ENCODE measurements around the gene VPS72.
"Not testable (repeated sequence)": the region's sequence is repeated elsewhere in the genome, so short reads cannot be mapped to it uniquely, and the experiment has no call there.

VPS72 gene

DNA sequence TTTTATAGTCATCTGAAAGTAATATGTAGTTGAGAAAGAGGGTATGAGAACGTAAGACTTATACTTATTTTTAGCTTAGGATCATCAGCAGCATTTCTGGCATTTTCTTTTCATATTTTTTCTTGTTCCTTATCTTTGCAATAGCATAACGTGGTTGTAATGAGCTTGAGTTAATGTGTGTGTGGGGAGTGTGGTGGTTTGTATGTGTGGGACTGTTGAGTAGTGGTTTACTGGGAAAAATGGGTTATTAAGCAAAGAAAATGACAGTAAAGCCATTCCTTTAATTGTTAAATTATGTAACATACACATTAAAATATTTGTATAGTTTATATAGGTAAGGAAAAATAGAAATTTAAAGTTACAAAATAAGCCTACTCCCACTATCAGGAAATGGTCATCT is 23.6 kb upstream of the VPS72 start:
- no peak for DNase-seq (ENCODE audit: low read depth)
- no peak overlapping the region for H3K4me3 ChIP-seq (ENCODE audit: low read depth, low read length)
- TF ChIP-seq, protein P1, sequence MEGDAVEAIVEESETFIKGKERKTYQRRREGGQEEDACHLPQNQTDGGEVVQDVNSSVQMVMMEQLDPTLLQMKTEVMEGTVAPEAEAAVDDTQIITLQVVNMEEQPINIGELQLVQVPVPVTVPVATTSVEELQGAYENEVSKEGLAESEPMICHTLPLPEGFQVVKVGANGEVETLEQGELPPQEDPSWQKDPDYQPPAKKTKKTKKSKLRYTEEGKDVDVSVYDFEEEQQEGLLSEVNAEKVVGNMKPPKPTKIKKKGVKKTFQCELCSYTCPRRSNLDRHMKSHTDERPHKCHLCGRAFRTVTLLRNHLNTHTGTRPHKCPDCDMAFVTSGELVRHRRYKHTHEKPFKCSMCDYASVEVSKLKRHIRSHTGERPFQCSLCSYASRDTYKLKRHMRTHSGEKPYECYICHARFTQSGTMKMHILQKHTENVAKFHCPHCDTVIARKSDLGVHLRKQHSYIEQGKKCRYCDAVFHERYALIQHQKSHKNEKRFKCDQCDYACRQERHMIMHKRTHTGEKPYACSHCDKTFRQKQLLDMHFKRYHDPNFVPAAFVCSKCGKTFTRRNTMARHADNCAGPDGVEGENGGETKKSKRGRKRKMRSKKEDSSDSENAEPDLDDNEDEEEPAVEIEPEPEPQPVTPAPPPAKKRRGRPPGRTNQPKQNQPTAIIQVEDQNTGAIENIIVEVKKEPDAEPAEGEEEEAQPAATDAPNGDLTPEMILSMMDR (IDR thresholded peaks at IDR 0.05; ENCODE audit: control insufficient read depth, extremely low read depth, insufficient read depth) = no peak

DNA sequence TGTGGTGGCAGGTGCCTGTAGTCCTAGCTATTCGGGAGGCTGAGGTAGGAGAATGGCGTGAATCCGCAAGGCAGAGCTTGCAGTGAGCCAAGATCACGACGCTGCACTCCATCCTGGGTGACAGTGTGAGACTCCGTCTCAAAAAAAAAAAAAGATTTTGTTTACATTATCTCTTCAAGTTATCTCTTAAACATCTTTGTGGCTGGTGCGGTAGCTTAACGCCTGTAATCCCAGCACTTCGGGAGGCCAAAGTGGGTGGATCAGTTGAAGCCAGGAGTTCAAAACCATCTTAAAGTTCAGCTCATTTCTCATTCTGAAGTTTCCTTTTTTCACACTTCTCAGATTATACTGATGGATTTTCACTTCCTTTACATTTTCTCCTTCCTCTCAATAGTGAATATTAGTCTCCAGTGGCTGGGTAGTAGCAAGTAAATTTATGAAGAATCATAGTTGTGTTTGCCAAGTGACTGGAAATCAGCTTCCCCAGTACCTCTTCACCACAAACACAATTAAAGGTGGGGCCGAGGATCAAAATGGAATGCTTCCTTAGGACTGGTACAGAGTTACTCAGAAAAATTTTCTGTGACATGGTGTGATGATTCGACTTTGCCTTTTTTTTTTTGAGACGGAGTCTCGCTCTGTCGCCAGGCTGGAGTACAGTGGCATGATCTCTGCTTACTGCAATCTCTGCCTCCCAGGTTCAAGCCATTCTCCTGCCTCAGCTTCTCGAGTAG is 22.1 kb upstream of the VPS72 start:
- DNase-seq (ENCODE audit: low read depth) = no peak
- no peak overlapping the region for H3K4me3 ChIP-seq (ENCODE audit: low read depth, low read length)
- TF ChIP-seq, protein P1 (IDR thresholded peaks at IDR 0.05; ENCODE audit: control insufficient read depth, extremely low read depth, insufficient read depth) = no peak

DNA sequence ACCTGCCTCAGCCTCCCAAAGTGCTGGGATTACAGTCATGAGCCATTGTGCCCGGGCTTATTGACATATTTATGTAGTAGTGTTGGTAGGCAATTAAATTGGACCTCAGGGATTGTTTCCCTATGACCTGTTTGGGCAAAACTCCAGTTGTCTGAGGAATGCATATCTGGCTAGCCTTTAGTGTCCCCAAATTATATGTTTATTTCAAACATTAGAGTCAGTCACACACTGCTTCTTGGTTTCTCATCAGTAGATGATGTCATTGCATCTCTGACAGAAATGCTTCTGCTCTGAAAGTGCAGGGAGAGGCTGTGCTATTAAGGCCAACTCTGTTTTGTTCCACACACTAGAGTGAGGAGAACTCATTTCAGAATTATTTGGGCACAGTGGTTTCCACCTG is 20.8 kb upstream of the VPS72 start:
- no peak overlapping the region for H3K4me3 ChIP-seq (ENCODE audit: low read depth, low read length)
- peak; percentile 71 for DNase-seq (ENCODE audit: low read depth)
- TF ChIP-seq, protein P1 (IDR thresholded peaks at IDR 0.05; ENCODE audit: control insufficient read depth, extremely low read depth, insufficient read depth) = no peak

DNA sequence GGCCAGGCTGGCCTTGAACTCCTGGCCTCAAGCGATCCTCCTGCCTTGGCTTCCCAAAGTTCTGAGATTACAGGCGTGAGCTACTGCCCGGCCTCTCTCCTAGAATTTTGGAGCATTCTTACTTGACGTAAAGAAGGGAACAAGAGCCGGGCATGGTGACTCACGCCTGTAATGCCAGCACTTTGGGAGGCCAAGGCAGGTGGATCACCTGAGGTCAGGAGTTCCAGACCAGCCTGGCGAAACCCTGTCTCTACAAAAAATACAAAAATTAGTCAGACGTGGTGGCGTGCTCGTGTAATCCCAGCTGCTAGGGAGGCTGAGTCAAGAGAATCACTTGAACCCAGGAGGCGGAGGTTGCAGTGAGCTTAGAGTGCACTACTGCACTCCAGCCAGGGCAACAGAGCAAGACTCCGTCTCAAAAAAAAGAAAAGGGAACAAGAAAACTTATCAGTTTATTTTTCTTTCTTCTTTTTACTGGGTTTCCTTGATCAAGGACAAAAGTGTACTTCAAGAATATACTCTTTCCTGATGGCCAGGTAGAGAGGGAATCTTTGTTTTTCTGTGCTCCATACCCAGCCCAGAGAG is 15.5 kb upstream of the VPS72 start:
- not testable (repeated sequence) for H3K4me3 ChIP-seq (ENCODE audit: low read depth, low read length)

DNA sequence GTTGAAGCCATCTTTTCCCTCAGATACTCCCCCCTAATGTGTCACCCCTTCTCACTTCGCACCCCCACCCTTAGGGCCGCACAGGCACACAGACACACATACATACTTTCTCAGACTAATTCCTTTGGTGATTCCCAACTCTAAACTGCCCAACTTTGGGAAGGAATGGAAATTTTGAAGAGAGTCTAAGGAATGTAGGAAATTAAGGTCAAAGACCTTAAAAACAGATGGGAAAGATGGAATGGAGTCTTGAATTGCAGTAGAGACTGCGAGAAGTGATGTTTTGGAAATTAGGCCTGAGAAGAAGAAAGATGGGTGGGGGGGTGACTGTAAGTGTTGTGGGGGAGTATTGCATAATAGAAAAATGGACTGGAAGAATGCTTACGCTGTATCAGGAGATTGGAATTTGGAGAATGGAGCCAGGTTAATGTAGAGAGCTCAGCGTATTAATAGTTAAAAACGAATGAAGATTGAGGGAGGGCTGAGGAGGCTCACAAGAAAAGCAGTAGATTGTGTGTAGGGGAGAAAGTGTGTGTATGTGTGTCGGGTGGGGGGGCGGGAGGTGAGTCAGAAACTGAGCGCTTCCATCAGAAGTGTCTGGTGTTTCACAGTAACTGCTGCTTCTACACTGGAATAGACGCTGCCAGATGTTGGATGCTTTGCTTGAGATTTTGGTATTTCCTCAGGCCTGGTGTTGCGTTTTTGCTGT is 10.0 kb upstream of the VPS72 start:
- TF ChIP-seq, protein P1 (IDR thresholded peaks at IDR 0.05; ENCODE audit: control insufficient read depth, extremely low read depth, insufficient read depth) = no peak
- DNase-seq (ENCODE audit: low read depth) = no peak
- H3K4me3 ChIP-seq (ENCODE audit: low read depth, low read length) = peak overlapping the region; percentile 87

More for the DNA sequence above, 15.5 kb upstream of the VPS72 start:
- not testable (repeated sequence) for DNase-seq (ENCODE audit: low read depth)

DNA sequence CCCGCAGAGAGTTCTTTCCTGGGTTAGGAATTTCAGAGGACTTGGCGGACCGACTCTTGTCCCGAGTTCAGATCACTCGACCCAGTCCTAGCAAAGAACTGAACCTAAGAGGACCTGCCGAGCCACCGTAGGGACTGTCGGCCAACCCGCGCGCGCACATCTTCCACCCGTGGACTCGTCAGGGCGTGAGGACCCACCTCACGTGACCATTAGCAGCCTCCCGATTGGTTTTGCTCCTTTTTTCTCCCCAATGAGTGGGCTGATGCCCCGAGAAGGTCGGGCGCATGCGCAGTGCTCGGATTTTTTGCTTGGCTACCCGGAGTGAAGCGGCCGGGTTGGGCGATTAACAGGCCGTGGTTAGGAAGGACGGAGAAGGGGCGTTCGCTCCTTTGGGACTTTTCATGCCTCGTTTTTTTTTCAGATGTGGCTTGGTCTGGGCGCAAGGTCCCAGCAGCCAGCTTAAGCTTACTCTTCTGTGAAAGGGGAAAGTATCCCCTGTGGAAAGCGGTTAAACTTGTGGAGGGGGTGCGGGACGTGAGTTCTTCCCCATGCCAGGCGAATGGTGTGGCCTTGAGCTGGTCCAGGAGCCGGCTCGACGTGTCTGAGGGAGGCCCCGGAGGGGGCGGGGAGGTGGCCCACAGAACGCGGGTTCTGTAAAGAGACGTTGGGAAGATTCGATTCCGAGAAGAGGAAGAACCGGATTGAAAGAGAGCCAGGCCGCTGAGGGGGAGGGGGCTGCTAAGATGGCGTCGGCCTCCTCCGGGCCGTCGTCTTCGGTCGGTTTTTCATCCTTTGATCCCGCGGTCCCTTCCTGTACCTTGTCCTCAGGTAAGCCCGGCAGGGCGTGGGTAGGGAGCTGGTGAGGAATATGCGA is 8.5 kb upstream of the VPS72 start, which contains the start of gene PIP5K1A:
TSS of gene PIP5K1A (plus strand) at position 299 of the 874 bp plus-strand sequence. CDS start at position 744, 445 bp downstream.
- peak within 1 kb of the TSS; percentile 87 for H3K4me3 ChIP-seq (ENCODE audit: low read depth, low read length)
- TF ChIP-seq, protein P1 (IDR thresholded peaks at IDR 0.05; ENCODE audit: control insufficient read depth, extremely low read depth, insufficient read depth) = no peak
- peak; percentile 97 for DNase-seq (ENCODE audit: low read depth)

Measured in LNCaP clone FGC (cell line).